Iris pigment epithelial cell (primary cell): ENCODE data around the gene ULBP3.
"Not testable (repeated sequence)": the region's sequence is repeated elsewhere in the genome, so short reads cannot be mapped to it uniquely, and the experiment has no call there.

ENCODE experiments used
- DNase-seq: peaks from one replicate; pipeline ENCODE4 v3.0.0-alpha.2; 2011; ENCODE audit warnings: low read depth

ULBP3 gene

GRCh38 chr6:150015281-150016001 lies 53.5 kb downstream of the ULBP3 start:
- not testable (repeated sequence) for DNase-seq

GRCh38 chr6:150014623-150015280 lies 54.2 kb downstream of the ULBP3 start:
- DNase-seq = not testable (repeated sequence)

DNA sequence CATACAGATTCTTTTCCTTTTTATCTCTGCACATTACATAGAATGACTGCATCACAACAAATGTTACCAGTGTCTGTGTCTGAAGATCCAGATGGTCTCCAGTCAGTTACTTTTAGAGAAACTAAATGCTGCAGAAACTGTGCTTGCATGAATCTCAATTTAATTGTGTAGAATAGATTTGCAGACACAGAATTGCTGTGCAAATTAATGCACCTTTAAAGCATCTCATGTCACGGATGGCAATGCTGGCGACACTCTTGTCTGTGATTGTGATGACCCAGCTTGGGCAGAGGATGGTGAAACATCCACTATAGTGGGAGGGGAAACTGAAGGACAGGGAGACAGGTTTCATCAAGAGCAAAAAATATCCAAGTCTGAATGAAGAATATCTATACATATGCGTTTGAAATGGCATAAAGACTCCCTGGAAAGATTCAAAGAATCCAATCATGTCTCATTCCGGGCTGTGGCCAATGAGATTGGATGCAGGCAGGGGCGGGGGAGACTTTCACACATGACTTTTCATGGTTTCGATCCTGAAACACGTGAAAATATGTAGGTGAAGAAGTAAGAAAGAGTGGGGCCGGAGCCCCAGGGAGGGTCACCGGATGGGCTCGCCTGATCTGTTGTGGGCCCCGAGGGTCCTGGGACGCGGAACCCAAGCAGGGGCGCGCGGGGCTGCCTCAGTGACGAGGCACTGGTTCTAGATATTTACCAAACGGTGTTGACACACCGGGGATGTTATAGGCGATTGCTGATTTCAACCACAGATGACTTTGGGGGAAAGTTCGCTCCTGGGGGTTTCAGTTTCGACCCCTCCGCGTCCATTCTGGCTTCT lies 54.9 kb downstream of the ULBP3 start:
- not testable (repeated sequence) for DNase-seq

DNA sequence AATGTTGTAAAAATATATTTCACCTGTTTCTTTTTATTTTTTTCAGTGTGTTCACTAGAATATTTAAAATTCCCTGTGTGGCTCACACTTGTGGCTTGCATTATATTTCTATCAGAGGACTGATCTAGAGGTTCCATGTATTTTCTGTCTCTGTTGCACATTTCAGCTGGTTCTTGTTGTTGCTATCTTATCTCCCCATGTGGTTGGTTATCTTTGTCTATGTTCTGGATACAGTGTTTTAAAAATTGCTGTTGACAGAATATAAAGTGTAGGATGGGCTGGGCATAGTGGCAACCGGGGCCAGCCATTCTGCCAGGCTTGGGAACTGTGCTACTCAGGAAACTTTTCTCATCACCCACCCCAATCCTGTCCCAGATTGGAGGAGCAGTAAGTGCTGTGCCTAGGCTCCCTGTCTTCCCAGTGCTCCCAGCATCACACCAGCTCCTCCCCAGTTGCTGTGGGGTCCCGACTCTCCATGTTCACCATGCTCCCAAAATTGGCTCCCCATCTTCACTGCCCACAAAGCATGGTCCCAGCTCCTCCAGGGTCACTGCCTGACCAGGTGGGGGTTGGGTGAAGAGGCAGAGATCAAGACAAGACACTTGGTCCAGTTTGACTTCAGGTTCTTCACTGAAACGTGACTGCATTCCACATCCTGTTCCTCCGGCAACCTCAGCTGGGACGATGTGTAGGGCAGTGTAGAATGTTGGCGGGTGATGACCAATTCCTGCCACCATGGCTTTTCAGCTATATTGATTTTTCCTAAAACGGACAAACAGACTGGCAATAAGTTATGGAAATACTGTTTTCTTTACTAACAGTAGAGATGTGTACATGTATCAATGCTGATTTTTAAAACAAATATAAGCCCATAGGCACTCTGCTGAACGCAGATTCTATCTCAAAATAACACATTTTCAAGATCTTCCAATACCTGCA lies 55.8 kb downstream of the ULBP3 start:
- not testable (repeated sequence) for DNase-seq
